Muscle of leg (tissue), 11 donors: ENCODE data around the gene BFSP2. TPM values are rescaled to one million over a fixed set of nuclear protein-coding genes. Genes with fewer than 3 reads are reported as not detected.
"Not testable (repeated sequence)": the region's sequence is repeated elsewhere in the genome, so short reads cannot be mapped to it uniquely, and the experiment has no call there.

Experiments used
- DNase-seq: peaks from one replicate; pipeline ENCODE4 v3.0.0; 2013
- H3K27ac ChIP-seq: one replicate; pipeline ENCODE4 v1.5.1; 2013; ENCODE audit warnings: mild to moderate bottlenecking, low read length, control low read depth
- H3K27me3 ChIP-seq: one replicate; pipeline ENCODE4 v1.6.1; 2013; ENCODE audit warnings: low read length; ENCODE audit not compliant: control insufficient read depth, insufficient read depth
- H3K36me3 ChIP-seq: one replicate; pipeline ENCODE4 v1.6.1; 2013; ENCODE audit warnings: low read length; ENCODE audit not compliant: control insufficient read depth, insufficient read depth
- H3K4me1 ChIP-seq: one replicate; pipeline ENCODE4 v1.6.1; 2013; ENCODE audit warnings: low read length; ENCODE audit not compliant: control insufficient read depth, insufficient read depth
- H3K4me3 ChIP-seq: one replicate; pipeline ENCODE4 v1.5.1; 2013; ENCODE audit warnings: low read length, control low read depth
- H3K9me3 ChIP-seq: replicated peaks from 2 replicates; pipeline ENCODE4 v1.6.1; 2013; ENCODE audit warnings: low read depth, low read length; ENCODE audit not compliant: control insufficient read depth
- WGBS: methylation state at CpG from one replicate; pipeline ENCODE4 v1.1.5; 2013; ENCODE audit warnings: missing lambda C conversion rate; ENCODE audit not compliant: insufficient coverage; 5-methylcytosine and 5-hydroxymethylcytosine counted together
- polyA plus RNA-seq, 8 donors: library from polyadenylated mRNA; unstranded; fragments of 120-200 nt; gene quantifications; one replicate each; pipeline versions ENCODE4 v1.2.1 to v1.2.3, GENCODE V29; 2013; ENCODE audit warnings: inconsistent platforms in 1 of 8, low replicate concordance in 1 of 8; ENCODE audit not compliant: insufficient read length in 8 of 8, insufficient read depth in 1 of 8
- total RNA-seq: library from RNA; stranded (reverse); fragments of 120-200 nt; gene quantifications from one replicate; pipeline ENCODE4 v1.2.4, GENCODE V29; 2013

Gene BFSP2
- total and polyA plus RNA-seq, 9 donors: not detected

DNA sequence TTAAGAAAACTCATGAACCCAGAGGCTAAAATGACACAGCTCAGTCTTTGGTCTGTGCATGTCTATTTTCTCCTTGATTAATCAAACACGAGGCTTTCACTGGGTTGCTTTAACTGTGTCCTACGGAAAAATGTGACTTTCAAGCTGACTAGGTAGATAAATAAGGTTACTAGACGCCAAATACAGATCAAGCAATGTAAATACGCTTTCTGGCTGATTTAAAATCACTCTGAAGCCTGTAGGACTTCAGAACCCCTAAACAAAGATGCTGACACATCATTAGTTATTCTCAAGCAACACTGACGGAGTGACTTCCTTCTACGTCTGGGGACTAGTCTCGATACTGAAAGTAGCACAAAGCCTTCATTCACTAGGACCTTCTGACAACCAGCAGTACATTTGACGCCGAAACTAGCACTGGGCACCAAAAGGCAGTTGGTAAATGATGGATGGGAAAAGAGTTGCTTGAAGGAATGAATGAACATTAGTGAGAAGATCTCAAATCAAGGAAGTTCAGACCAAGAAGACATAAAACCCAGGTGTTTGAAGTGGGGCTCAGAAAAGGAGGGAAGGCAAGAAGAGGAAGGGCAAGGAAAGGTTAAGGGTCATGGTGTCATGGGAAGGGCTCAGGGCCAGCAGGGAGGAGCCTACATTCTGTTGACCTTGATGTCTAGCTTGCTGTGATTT lies 106.5 kb downstream of the BFSP2 start:
- peak; percentile 61 for DNase-seq
- Histone ChIP-seq H3K4me3 (no peak overlapping the region), H3K36me3 (no peaks in the 10 kb centered on the region), H3K27me3 (no peaks in the 10 kb centered on the region), H3K27ac (no peak overlapping the region), H3K9me3 (no peaks in the 10 kb centered on the region), H3K4me1 (no peaks in the 10 kb centered on the region)
- 91% methylated on average over 4 of the region's 9 CpGs for WGBS

- H3K27me3 ChIP-seq: no peaks in the 10 kb centered on the region
- DNase-seq: no peak
- H3K4me1 ChIP-seq: no peaks in the 10 kb centered on the region
- H3K9me3 ChIP-seq: no peaks in the 10 kb centered on the region
- H3K4me3 ChIP-seq: no peak overlapping the region
- H3K27ac ChIP-seq: no peak overlapping the region
- no peaks in the 10 kb centered on the region for H3K36me3 ChIP-seq
These were observed 109.6 kb downstream of the BFSP2 start for GRCh38 chr3:133509488-133509887.

GRCh38 chr3:133512416-133513089 lies 112.7 kb downstream of the BFSP2 start:
- WGBS: no CpG with 5 or more reads among the region's 6 CpGs
- Histone ChIP-seq H3K27ac (no peak overlapping the region), H3K9me3 (no peaks in the 10 kb centered on the region), H3K36me3 (no peaks in the 10 kb centered on the region), H3K27me3 (no peaks in the 10 kb centered on the region), H3K4me3 (no peak overlapping the region), H3K4me1 (no peaks in the 10 kb centered on the region)
- DNase-seq: no peak

GRCh38 chr3:133514418-133514817 lies 114.6 kb downstream of the BFSP2 start:
- no peak overlapping the region for H3K27ac ChIP-seq
- no peak overlapping the region for H3K4me3 ChIP-seq
- WGBS: 88% methylated on average over 5 of the region's 6 CpGs
- H3K4me1 ChIP-seq: no peaks in the 10 kb centered on the region
- no peaks in the 10 kb centered on the region for H3K36me3 ChIP-seq
- no peaks in the 10 kb centered on the region for H3K27me3 ChIP-seq
- no peaks in the 10 kb centered on the region for H3K9me3 ChIP-seq
- no peak for DNase-seq

GRCh38 chr3:133515127-133515526 lies 115.3 kb downstream of the BFSP2 start:
- Histone ChIP-seq H3K4me1 (no peaks in the 10 kb centered on the region), H3K9me3 (no peaks in the 10 kb centered on the region), H3K27ac (no peak overlapping the region), H3K4me3 (no peak overlapping the region), H3K27me3 (no peaks in the 10 kb centered on the region), H3K36me3 (no peaks in the 10 kb centered on the region)
- no peak for DNase-seq
- WGBS: 89% methylated on average over 1 of the region's 1 CpG

DNA sequence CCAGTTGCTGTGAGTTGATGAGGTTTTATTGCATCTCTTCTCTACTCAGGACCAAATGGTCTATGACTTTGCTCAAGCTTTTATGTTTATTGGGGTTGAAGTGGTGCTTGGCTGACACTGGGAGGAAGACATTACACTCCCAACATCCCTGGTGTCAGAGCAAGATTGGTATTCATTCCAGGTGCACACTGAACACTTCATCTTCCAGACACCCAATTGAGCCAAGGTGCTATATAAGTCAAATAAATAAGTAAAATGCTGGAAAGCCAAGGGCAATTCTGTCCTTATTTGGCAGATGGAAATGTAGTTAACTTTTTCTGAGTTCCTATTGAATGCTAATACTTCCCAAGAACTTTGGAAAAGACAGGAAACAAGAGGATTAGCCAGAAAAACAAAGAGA lies 120.4 kb downstream of the BFSP2 start:
- Histone ChIP-seq H3K27ac (no peak overlapping the region), H3K4me1 (no peaks in the 10 kb centered on the region), H3K9me3 (no peaks in the 10 kb centered on the region), H3K36me3 (no peaks in the 10 kb centered on the region), H3K27me3 (no peaks in the 10 kb centered on the region), H3K4me3 (no peak overlapping the region)
- DNase-seq: peak; percentile 65

GRCh38 chr3:133520938-133521337 lies 121.1 kb downstream of the BFSP2 start:
- not testable (repeated sequence) for DNase-seq, H3K9me3 ChIP-seq, H3K27ac ChIP-seq, H3K36me3 ChIP-seq, H3K4me1 ChIP-seq, H3K27me3 ChIP-seq, H3K4me3 ChIP-seq
- WGBS: no CpG with 5 or more reads among the region's 4 CpGs

- Histone ChIP-seq H3K9me3 (no peaks in the 10 kb centered on the region), H3K4me1 (no peaks in the 10 kb centered on the region), H3K4me3 (no peak overlapping the region), H3K36me3 (no peaks in the 10 kb centered on the region), H3K27me3 (no peaks in the 10 kb centered on the region), H3K27ac (no peak overlapping the region)
- DNase-seq: no peak
- WGBS: 65% methylated on average over 2 of the region's 5 CpGs
These were observed 122.1 kb downstream of the BFSP2 start for GRCh38 chr3:133521946-133522345.

GRCh38 chr3:133523758-133524157 lies 123.9 kb downstream of the BFSP2 start:
- WGBS: no CpG with 5 or more reads among the region's 3 CpGs

More at GRCh38 chr3:133523758-133524157, 123.9 kb downstream of the BFSP2 start:
- not testable (repeated sequence) for H3K27ac ChIP-seq, H3K4me3 ChIP-seq, H3K9me3 ChIP-seq, H3K4me1 ChIP-seq, H3K36me3 ChIP-seq, H3K27me3 ChIP-seq, DNase-seq
